SW480 (cell line): ENCODE data around the gene CARD19.

ENCODE experiments used
- DNase-seq: peaks from one replicate; pipeline ENCODE4 v3.0.0-alpha.2; 2016; ENCODE audit warnings: low spot score

Gene CARD19

GRCh38 chr9:93161786-93162562, 66.0 kb downstream of the CARD19 start:
- no peak for DNase-seq
